A549 (cell line): Measurements from ENCODE around the gene DACH2. TPM values are rescaled to one million over a fixed set of nuclear protein-coding genes. Genes with fewer than 3 reads are reported as not detected.
A peak's percentile ranks its signal among the peaks of the same experiment; 100 is the strongest.

Experiments used
- ATAC-seq, 2 experiments: fragments of 200-7000 bp in 1 of 2; fragments of >200 bp in 1 of 2; cut with Nextera tagmentation in 1 of 2; cut with Tn5 transposase in 1 of 2; 3 replicates each; pipeline versions ENCODE4 v1.8.0 to v1.9.1; 2018 to 2020; ENCODE audit warnings: mild to moderate bottlenecking in 1 of 2, moderate library complexity in 1 of 2
- CTCF ChIA-PET: fragments of 300-600 bp; sonication (Branson Sonifier 250); formaldehyde crosslinking; extraction: SDS; loops from one replicate; lab custom pipeline; 2021; ENCODE audit warnings: antibody characterized with exemption, inconsistent platforms; lab: Yijun Ruan, JAX
- POLR2A ChIA-PET: fragments of 350-600 bp; formaldehyde crosslinking; extraction: SDS; loops from one replicate; lab custom pipeline; 2021; ENCODE audit warnings: antibody characterized with exemption, inconsistent platforms; lab: Yijun Ruan, JAX
- DNase-seq, 2 experiments: peaks; one replicate each; pipeline versions ENCODE4 v3.0.0 to v3.0.0-alpha.2; 2011 to 2016; ENCODE audit warnings: low read depth in 1 of 2, low spot score in 1 of 2
- FAIRE-seq: peaks from 2 replicates; lab custom pipeline; 2011; peaks lifted over from hg19 to GRCh38; lab: Jason Lieb, UNC
- H3K27ac ChIP-seq, 2 experiments: fragments of >200 bp; sonication (Bioruptor Twin); formaldehyde crosslinking; 3 replicates each; pipeline ENCODE4 v1.5.1; 2016 to 2017
- H3K4me1 ChIP-seq: fragments of >200 bp; sonication (Bioruptor Twin); formaldehyde crosslinking; 3 replicates; pipeline ENCODE4 v1.6.1; 2016
- H3K4me2 ChIP-seq: fragments of >200 bp; sonication (Bioruptor Twin); formaldehyde crosslinking; 3 replicates; pipeline ENCODE4 v1.6.1; 2016
- H3K4me3 ChIP-seq: fragments of >200 bp; sonication (Bioruptor Twin); formaldehyde crosslinking; 3 replicates; pipeline ENCODE4 v1.5.1; 2016
- H3K9me3 ChIP-seq: fragments of >200 bp; sonication (Bioruptor Twin); formaldehyde crosslinking; 3 replicates; pipeline ENCODE4 v1.6.1; 2016
- BHLHE40 ChIP-seq: IDR thresholded peaks from 2 replicates; pipeline ENCODE4 v1.6.1; 2012; ENCODE audit warnings: low read depth, low read length, inconsistent platforms
- EHMT2 ChIP-seq: fragments of 200-600 bp; sonication (generic); IDR thresholded peaks from 2 replicates; pipeline ENCODE4 v1.6.1; 2016; ENCODE audit warnings: antibody characterized with exemption, low read depth, mild to moderate bottlenecking, moderate library complexity
- ELK1 ChIP-seq: fragments of 150-350 bp; IDR thresholded peaks from 2 replicates; pipeline ENCODE4 v1.6.1; 2014; ENCODE audit warnings: low read depth, mild to moderate bottlenecking, low read length
- ESRRA ChIP-seq: fragments of 150-350 bp; IDR thresholded peaks from 2 replicates; pipeline ENCODE4 v1.6.1; 2014; ENCODE audit warnings: mild to moderate bottlenecking, low read length, borderline replicate concordance
- FOSB ChIP-seq: fragments of 250-450 bp; sonication (Bioruptor Pico); IDR thresholded peaks from 2 replicates; pipeline ENCODE4 v1.5.0; 2020; ENCODE audit warnings: mild to moderate bottlenecking, moderate library complexity
- FOSL2 ChIP-seq, 2 experiments: fragments of 450-650 bp in 1 of 2; fragments of >200 bp in 1 of 2; sonication (Bioruptor Twin) in 1 of 2; formaldehyde crosslinking; IDR thresholded peaks; 2 replicates each; pipeline versions ENCODE4 v1.5.0 to v1.6.1; 2016 to 2020; ENCODE audit warnings: mild to moderate bottlenecking in 1 of 2, moderate library complexity in 1 of 2
- FOXS1 ChIP-seq: fragments of 250-450 bp; sonication (Bioruptor Pico); IDR thresholded peaks from 2 replicates; pipeline ENCODE4 v1.5.0; 2020; ENCODE audit warnings: mild to moderate bottlenecking, moderate library complexity
- GATA3 ChIP-seq: IDR thresholded peaks from 2 replicates; pipeline ENCODE4 v1.6.1; 2012; ENCODE audit warnings: borderline replicate concordance
- HES2 ChIP-seq: fragments of >200 bp; sonication (Bioruptor Twin); formaldehyde crosslinking; IDR thresholded peaks from 2 replicates; pipeline ENCODE4 v1.6.1; 2016
- HEYL ChIP-seq: fragments of 250-450 bp; sonication (Bioruptor Pico); IDR thresholded peaks from 2 replicates; pipeline ENCODE4 v1.8.0; 2021; ENCODE audit warnings: mild to moderate bottlenecking, moderate library complexity
- MAFK ChIP-seq: fragments of 450-650 bp; IDR thresholded peaks from 2 replicates; pipeline ENCODE4 v1.6.1; 2014; ENCODE audit not compliant: partially characterized antibody
- MAZ ChIP-seq: fragments of 150-350 bp; IDR thresholded peaks from 2 replicates; pipeline ENCODE4 v1.6.1; 2014; ENCODE audit warnings: antibody characterized with exemption, low read depth, low read length, borderline replicate concordance
- NFE2L2 ChIP-seq: fragments of 150-350 bp; conservative IDR thresholded peaks from 2 replicates; pipeline ENCODE4 v1.6.1; 2014; ENCODE audit warnings: low read length
- NPAS2 ChIP-seq: fragments of 250-450 bp; sonication (Bioruptor Pico); IDR thresholded peaks from 2 replicates; pipeline ENCODE4 v1.8.0; 2022; ENCODE audit warnings: mild to moderate bottlenecking, moderate library complexity, borderline replicate concordance
- NR3C1 ChIP-seq: fragments of >200 bp; sonication (Bioruptor Twin); formaldehyde crosslinking; IDR thresholded peaks from 3 replicates; pipeline ENCODE4 v1.6.1; 2017
- PHF8 ChIP-seq: fragments of 200-600 bp; sonication (generic); IDR thresholded peaks from 2 replicates; pipeline ENCODE4 v1.6.1; 2016; ENCODE audit warnings: low read depth, mild to moderate bottlenecking, antibody characterized with exemption, moderate library complexity, borderline replicate concordance
- RAD21 ChIP-seq, 2 experiments: fragments of >200 bp in 1 of 2; sonication (Bioruptor Twin) in 1 of 2; formaldehyde crosslinking in 1 of 2; IDR thresholded peaks in 1 of 2; conservative IDR thresholded peaks in 1 of 2; 2 replicates in 1 of 2; 3 replicates in 1 of 2; pipeline ENCODE4 v1.6.1; 2012 to 2018; ENCODE audit warnings: inconsistent platforms in 1 of 2
- RCOR1 ChIP-seq: fragments of 150-350 bp; IDR thresholded peaks from 2 replicates; pipeline ENCODE4 v1.6.1; 2014; ENCODE audit warnings: antibody characterized with exemption, low read length, low read depth
- RFX5 ChIP-seq: fragments of 450-650 bp; IDR thresholded peaks from 2 replicates; pipeline ENCODE4 v1.7.1; 2014; ENCODE audit warnings: antibody characterized with exemption, mild to moderate bottlenecking, moderate library complexity
- RNF2 ChIP-seq: fragments of 200-600 bp; sonication (generic); IDR thresholded peaks from 2 replicates; pipeline ENCODE4 v1.6.1; 2016; ENCODE audit warnings: low read depth, mild to moderate bottlenecking, antibody characterized with exemption, moderate library complexity, borderline replicate concordance
- USF2 ChIP-seq: fragments of 450-650 bp; IDR thresholded peaks from 2 replicates; pipeline ENCODE4 v1.6.1; 2014; ENCODE audit warnings: antibody characterized with exemption
- ZFP36 ChIP-seq: fragments of 450-650 bp; IDR thresholded peaks from 2 replicates; pipeline ENCODE4 v1.6.1; 2014; ENCODE audit warnings: borderline replicate concordance; ENCODE audit not compliant: partially characterized antibody
- WGBS: methylation state at CpG from one replicate; pipeline ENCODE4 v1.1.6; 2017; ENCODE audit errors: missing lambda C conversion rate; 5-methylcytosine and 5-hydroxymethylcytosine counted together
- polyA plus RNA-seq, 4 experiments: library from polyadenylated mRNA; depleted of rRNA in 3 of 4; stranded (reverse); fragments of >200 nt; fragmentation: RNase III in 1 of 4; extraction: RNeasy Plus Mini Kit Qiagen cat#74134 plus additional on column Dnase treatment in 1 of 4; gene quantifications; 2 replicates in 3 of 4; 3 replicates in 1 of 4; pipeline ENCODE4 v1.2.3, GENCODE V29; 2011 to 2017
- TF ChIP-seq, protein P1 (sequence below): IDR thresholded peaks from 2 replicates; pipeline ENCODE4 v1.6.1; 2012

Gene DACH2
- polyA plus RNA-seq, 2 of the 4 experiments (the other 2 are of a cell fraction): 0.04 TPM; not detected in 1

- DNase-seq (no peak), FAIRE-seq (peak; percentile 56), ATAC-seq (no peak)
- H3K27ac ChIP-seq: no peak overlapping the region
- CTCF ChIA-PET: no interaction called here
- TF ChIP-seq PHF8: no peak
- TF ChIP-seq MAFK: peak; percentile 56
- no peak for TF ChIP-seq MAZ
- TF ChIP-seq HES2: no peak
- no peak for TF ChIP-seq GATA3
- H3K9me3 ChIP-seq: no peaks in the 10 kb centered on the region
- H3K4me3 ChIP-seq: no peak overlapping the region
- POLR2A ChIA-PET: no interaction called here
- H3K4me2 ChIP-seq: no peak overlapping the region
- no peaks in the 10 kb centered on the region for H3K4me1 ChIP-seq
- WGBS: 37% methylated on average over 3 of the region's 3 CpGs
Measured at GRCh38 chrX:86724277-86724676, 576.0 kb downstream of the DACH2 start.

GRCh38 chrX:86747091-86747490, 598.8 kb downstream of the DACH2 start:
- Histone ChIP-seq H3K4me1 (no peaks in the 10 kb centered on the region), H3K9me3 (no peaks in the 10 kb centered on the region), H3K27ac (no peak overlapping the region), H3K4me2 (no peak overlapping the region), H3K4me3 (no peak overlapping the region)
- CTCF ChIA-PET: no interaction called here
- DNase-seq (no peak), ATAC-seq (no peak), FAIRE-seq (no peak)
- whole genome bisulfite sequencing: 51% methylated on average over 3 of the region's 3 CpGs
- TF ChIP-seq MAFK: peak; percentile 41
- no peak for TF ChIP-seq FOSB
- POLR2A ChIA-PET: no interaction called here

- WGBS: 0% methylated on average over 2 of the region's 2 CpGs
- no peak for FAIRE-seq
- no peaks in the 10 kb centered on the region for H3K4me1 ChIP-seq
- no peak overlapping the region for H3K27ac ChIP-seq
- no peak overlapping the region for H3K4me2 ChIP-seq
- H3K9me3 ChIP-seq: no peaks in the 10 kb centered on the region
- DNase-seq: no peak
- ChIA-PET POLR2A (no interaction called here), CTCF (no interaction called here)
- H3K4me3 ChIP-seq: no peak overlapping the region
- no peak for TF ChIP-seq NFE2L2
- TF ChIP-seq, all 56 proteins: peak for 0
- ATAC-seq: no peak
Measured at GRCh38 chrX:86805241-86805640, 657.0 kb downstream of the DACH2 start.

GRCh38 chrX:86806786-86807185, 658.5 kb downstream of the DACH2 start:
- no peaks in the 10 kb centered on the region for H3K4me1 ChIP-seq
- TF ChIP-seq USF2: no peak
- TF ChIP-seq RAD21 (conservative IDR thresholded peaks at IDR 0.05 in 1 of 2, IDR thresholded peaks at IDR 0.05 in 1 of 2): peak; percentile 13; a peak in 1 of 5 replicates
- POLR2A ChIA-PET: no interaction called here
- WGBS: 50% methylated on average over 2 of the region's 2 CpGs
- CTCF ChIA-PET: no interaction called here
- H3K9me3 ChIP-seq: no peaks in the 10 kb centered on the region
- no peak for FAIRE-seq
- H3K4me2 ChIP-seq: no peak overlapping the region
- ATAC-seq: no peak
- peak in 1 of 2 experiments; percentile 23 for DNase-seq
- H3K27ac ChIP-seq: no peak overlapping the region
- no peak overlapping the region for H3K4me3 ChIP-seq

DNA sequence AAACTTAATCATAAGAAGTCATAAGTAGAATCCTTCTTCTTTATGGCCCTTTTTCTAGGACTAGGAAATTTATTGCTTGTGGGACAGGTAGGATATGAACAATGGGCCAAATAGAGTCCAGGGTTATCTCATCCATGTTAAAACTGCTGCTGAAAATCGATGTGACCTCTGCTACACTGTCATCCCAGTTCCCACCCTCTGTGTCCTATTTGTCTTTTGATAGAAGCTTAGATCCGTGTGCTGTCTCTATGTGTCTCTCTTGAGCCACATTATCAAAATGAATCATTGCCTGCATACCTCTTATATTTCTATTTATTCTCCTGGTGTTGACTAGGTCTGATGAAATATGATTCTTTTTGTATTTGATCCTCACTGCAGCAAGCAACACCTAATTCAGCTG, 661.4 kb downstream of the DACH2 start:
- no peak overlapping the region for H3K4me2 ChIP-seq
- 0% methylated on average over 2 of the region's 2 CpGs for WGBS
- H3K4me1 ChIP-seq: no peaks in the 10 kb centered on the region
- no peaks in the 10 kb centered on the region for H3K9me3 ChIP-seq
- FAIRE-seq (no peak), DNase-seq (no peak), ATAC-seq (no peak)
- CTCF ChIA-PET: no interaction called here
- TF ChIP-seq RNF2 (no peak), HEYL (CRISPR knock-in tag) (no peak), USF2 (no peak), ELK1 (no peak), RCOR1 (no peak), ZFP36 (no peak), RFX5 (no peak), BHLHE40 (no peak), NR3C1 (no peak), HES2 (no peak), FOSL2 (IDR thresholded peaks at IDR 0.05) (no peak), FOSL2 (CRISPR knock-in tag; IDR thresholded peaks at IDR 0.05) (no peak), EHMT2 (no peak), ESRRA (no peak), NPAS2 (CRISPR knock-in tag) (no peak), FOXS1 (CRISPR knock-in tag) (no peak)
- TF ChIP-seq, protein P1, sequence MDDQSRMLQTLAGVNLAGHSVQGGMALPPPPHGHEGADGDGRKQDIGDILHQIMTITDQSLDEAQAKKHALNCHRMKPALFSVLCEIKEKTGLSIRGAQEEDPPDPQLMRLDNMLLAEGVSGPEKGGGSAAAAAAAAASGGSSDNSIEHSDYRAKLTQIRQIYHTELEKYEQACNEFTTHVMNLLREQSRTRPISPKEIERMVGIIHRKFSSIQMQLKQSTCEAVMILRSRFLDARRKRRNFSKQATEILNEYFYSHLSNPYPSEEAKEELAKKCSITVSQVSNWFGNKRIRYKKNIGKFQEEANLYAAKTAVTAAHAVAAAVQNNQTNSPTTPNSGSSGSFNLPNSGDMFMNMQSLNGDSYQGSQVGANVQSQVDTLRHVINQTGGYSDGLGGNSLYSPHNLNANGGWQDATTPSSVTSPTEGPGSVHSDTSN: no peak
- POLR2A ChIA-PET: no interaction called here
- no peak overlapping the region for H3K4me3 ChIP-seq
- no peak overlapping the region for H3K27ac ChIP-seq
